Measurements from ENCODE around the gene NDUFS8. TPM values are rescaled to one million over a fixed set of nuclear protein-coding genes. Genes with fewer than 3 reads are reported as not detected.
A peak's percentile ranks its signal among the peaks of the same experiment; 100 is the strongest.

NDUFS8 gene
- total and polyA plus RNA-seq, 2 of the 13 experiments (the other 11 are each of a cell fraction or from before 2014, with no cell fraction given): 96.7 to 158 TPM

GRCh38 chr11:68038226-68038717 lies 7.8 kb downstream of the NDUFS8 start (continued):
- TF ChIP-seq, protein P1, sequence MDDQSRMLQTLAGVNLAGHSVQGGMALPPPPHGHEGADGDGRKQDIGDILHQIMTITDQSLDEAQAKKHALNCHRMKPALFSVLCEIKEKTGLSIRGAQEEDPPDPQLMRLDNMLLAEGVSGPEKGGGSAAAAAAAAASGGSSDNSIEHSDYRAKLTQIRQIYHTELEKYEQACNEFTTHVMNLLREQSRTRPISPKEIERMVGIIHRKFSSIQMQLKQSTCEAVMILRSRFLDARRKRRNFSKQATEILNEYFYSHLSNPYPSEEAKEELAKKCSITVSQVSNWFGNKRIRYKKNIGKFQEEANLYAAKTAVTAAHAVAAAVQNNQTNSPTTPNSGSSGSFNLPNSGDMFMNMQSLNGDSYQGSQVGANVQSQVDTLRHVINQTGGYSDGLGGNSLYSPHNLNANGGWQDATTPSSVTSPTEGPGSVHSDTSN (CRISPR knock-in tag; IDR thresholded peaks at IDR 0.05; ENCODE audit: borderline replicate concordance): no peak

- peak; percentile 79 for DNase-seq (ENCODE audit: low spot score)
- Histone ChIP-seq H4K20me1 (ENCODE audit: insufficient read depth, low read length) (no peaks in the 10 kb centered on the region), H2AFZ (ENCODE audit: low read length) (no peak within 1 kb of the TSS), H3K9me3 (ENCODE audit: low read length) (no peaks in the 10 kb centered on the region), H3K36me3 (replicated peaks in 1 of 2; ENCODE audit: control insufficient read depth in 1 of 2, insufficient read depth in 2 of 2, low read length in 2 of 2) (peaks cover 3 to 7% of the 10 kb centered on the region in 2 experiments; a peak in 3 of 5 replicates), H3K4me1 (ENCODE audit: insufficient read depth, low read length) (peaks cover 30% of the 10 kb centered on the region), H3K4me2 (ENCODE audit: low read depth, low read length) (peak within 1 kb of the TSS; percentile 99), H3K27ac (ENCODE audit: extremely low read length, insufficient read depth, low read length) (peak within 1 kb of the TSS; percentile 95), H3K4me3 (replicated peaks in 1 of 3; ENCODE audit: insufficient read depth in 1 of 3, low read depth in 2 of 3, low read length in 3 of 3) (peak within 1 kb of the TSS; percentile 76 to 84 (median 78)), H3K27me3 (ENCODE audit: control insufficient read depth in 1 of 2, insufficient read depth in 2 of 2, low read length in 2 of 2) (no peaks in the 10 kb centered on the region), H3K79me2 (ENCODE audit: insufficient read depth, low read length) (peaks cover 17% of the 10 kb centered on the region), H3K9ac (ENCODE audit: insufficient read depth, low read depth, low read length) (peak within 1 kb of the TSS; percentile 92)
- ATAC-seq: peak; percentile 66
- CTCF ChIA-PET (ENCODE audit: low intra/inter-chr PET ratio, low total read pairs): no interaction called here
- no TSS peak for BruUV-seq (replicated peaks)
- in situ Hi-C loops (cut with HindIII; ENCODE audit: extremely low pct_ligation_motif_present, low pct_unique_long_range_greater_than_20kb): no loop called here
- peak; percentile 36 for FAIRE-seq
- POLR2A ChIA-PET: interaction anchor here (0.8 to 3.5 kb wide), 19 partner anchors 10 to 108 kb away, joined by 3 to 17 read pairs (median 10); partner anchors contain the start of genes ALDH3B1 and NDUFS8
- intact Hi-C loops (cut with micrococcal nuclease; ENCODE audit: unreplicated experiment): loop anchor here (1.0 kb wide), 1 partner anchor 9 kb away; the partner anchor contains the start of gene NDUFS8
- 0% methylated on average over 7 of the region's 51 CpGs for WGBS (ENCODE audit: low lambda C conversion rate)
- TF ChIP-seq, protein P1 (CRISPR knock-in tag; IDR thresholded peaks at IDR 0.05; ENCODE audit: borderline replicate concordance): no peak
- no peak for TF ChIP-seq NFRKB (IDR thresholded peaks at IDR 0.05)
- TF ChIP-seq LCORL (IDR thresholded peaks at IDR 0.05): no peak
- TF ChIP-seq LCORL (CRISPR knock-in tag; IDR thresholded peaks at IDR 0.05): no peak
- TF ChIP-seq NR0B2 (CRISPR knock-in tag; IDR thresholded peaks at IDR 0.05): no peak
- no peak; the same call in 1 of the 2 replicates for TF ChIP-seq ZNF616 (CRISPR knock-in tag; IDR thresholded peaks at IDR 0.05; ENCODE audit: low read depth)
- TF ChIP-seq MED13 (CRISPR knock-in tag; IDR thresholded peaks at IDR 0.05): no peak
- no peak for TF ChIP-seq ZBTB42 (CRISPR knock-in tag; IDR thresholded peaks at IDR 0.05)
- TF ChIP-seq GATAD2A (CRISPR knock-in tag; IDR thresholded peaks at IDR 0.05): no peak
- TF ChIP-seq ATRX (CRISPR knock-in tag; IDR thresholded peaks at IDR 0.05; ENCODE audit: borderline replicate concordance): no peak
- TF ChIP-seq SOX5 (CRISPR knock-in tag; IDR thresholded peaks at IDR 0.05; ENCODE audit: borderline replicate concordance): no peak
- TF ChIP-seq FOXO1 (CRISPR knock-in tag; IDR thresholded peaks at IDR 0.05): no peak
- no peak for TF ChIP-seq CREB3 (CRISPR knock-in tag; IDR thresholded peaks at IDR 0.05)
- TF ChIP-seq ZNF546 (CRISPR knock-in tag; conservative IDR thresholded peaks at IDR 0.05): no peak; the same call in 1 of the 2 replicates
- TF ChIP-seq MXD3 (CRISPR knock-in tag; IDR thresholded peaks at IDR 0.05): no peak; the same call in 1 of the 2 replicates
- peak; percentile 3; the same call in 1 of the 2 replicates for TF ChIP-seq ZNF317 (CRISPR knock-in tag; IDR thresholded peaks at IDR 0.05)
Measured at GRCh38 chr11:68038718-68039525, 8.4 kb downstream of the NDUFS8 start, which contains the start of gene TCIRG1. TCIRG1 (plus strand) TSS chr11:68039025; CDS start chr11:68041272, 2,247 bp downstream.
